GM12891 (cell line): ENCODE results near the gene METAP1D.

Experiments
- PAX5 ChIP-seq: IDR thresholded peaks from 2 replicates; pipeline ENCODE4 v1.6.1; 2011; ENCODE audit warnings: low read length, moderate library complexity, mild to moderate bottlenecking; ENCODE audit not compliant: insufficient read depth, severe bottlenecking
- POLR2A ChIP-seq: IDR thresholded peaks from 2 replicates; pipeline ENCODE4 v1.6.1; 2011; ENCODE audit warnings: low read depth, low read length, control low read depth
- POLR2AphosphoS5 ChIP-seq: IDR thresholded peaks from 2 replicates; pipeline ENCODE4 v1.6.1; 2011; ENCODE audit warnings: low read depth, low read length, control low read depth
- SPI1 ChIP-seq: IDR thresholded peaks from 2 replicates; pipeline ENCODE4 v1.6.1; 2011; ENCODE audit warnings: low read depth, low read length, control low read depth
- TAF1 ChIP-seq: IDR thresholded peaks from 2 replicates; pipeline ENCODE4 v1.6.1; 2011; ENCODE audit warnings: low read depth, low read length, control low read depth

- TF ChIP-seq POLR2A (no peak), TAF1 (no peak), PAX5 (no peak), SPI1 (no peak), POLR2AphosphoS5 (no peak)
These were observed 1.1 kb downstream of the METAP1D start for GRCh38 chr2:172000696-172001361.
